ENCODE measurements around the gene MYRIP.

MYRIP gene

GRCh38 chr3:40018369-40018768 is 209.0 kb downstream of the MYRIP start:
- no peak for TF ChIP-seq SIN3A (IDR thresholded peaks at IDR 0.05; ENCODE audit: borderline replicate concordance, insufficient read depth, low read length)
- no peak for TF ChIP-seq FOXP2 (optimal IDR thresholded peaks at IDR 0.05; ENCODE audit: borderline replicate concordance, extremely low read depth, extremely low read length, insufficient read depth)
- no peak for TF ChIP-seq POLR2AphosphoS5 (IDR thresholded peaks at IDR 0.05; ENCODE audit: low read depth, low read length)
- TF ChIP-seq TAF1 (IDR thresholded peaks at IDR 0.05; ENCODE audit: borderline replicate concordance, insufficient read depth, low read length) = no peak
- TF ChIP-seq, protein P1, sequence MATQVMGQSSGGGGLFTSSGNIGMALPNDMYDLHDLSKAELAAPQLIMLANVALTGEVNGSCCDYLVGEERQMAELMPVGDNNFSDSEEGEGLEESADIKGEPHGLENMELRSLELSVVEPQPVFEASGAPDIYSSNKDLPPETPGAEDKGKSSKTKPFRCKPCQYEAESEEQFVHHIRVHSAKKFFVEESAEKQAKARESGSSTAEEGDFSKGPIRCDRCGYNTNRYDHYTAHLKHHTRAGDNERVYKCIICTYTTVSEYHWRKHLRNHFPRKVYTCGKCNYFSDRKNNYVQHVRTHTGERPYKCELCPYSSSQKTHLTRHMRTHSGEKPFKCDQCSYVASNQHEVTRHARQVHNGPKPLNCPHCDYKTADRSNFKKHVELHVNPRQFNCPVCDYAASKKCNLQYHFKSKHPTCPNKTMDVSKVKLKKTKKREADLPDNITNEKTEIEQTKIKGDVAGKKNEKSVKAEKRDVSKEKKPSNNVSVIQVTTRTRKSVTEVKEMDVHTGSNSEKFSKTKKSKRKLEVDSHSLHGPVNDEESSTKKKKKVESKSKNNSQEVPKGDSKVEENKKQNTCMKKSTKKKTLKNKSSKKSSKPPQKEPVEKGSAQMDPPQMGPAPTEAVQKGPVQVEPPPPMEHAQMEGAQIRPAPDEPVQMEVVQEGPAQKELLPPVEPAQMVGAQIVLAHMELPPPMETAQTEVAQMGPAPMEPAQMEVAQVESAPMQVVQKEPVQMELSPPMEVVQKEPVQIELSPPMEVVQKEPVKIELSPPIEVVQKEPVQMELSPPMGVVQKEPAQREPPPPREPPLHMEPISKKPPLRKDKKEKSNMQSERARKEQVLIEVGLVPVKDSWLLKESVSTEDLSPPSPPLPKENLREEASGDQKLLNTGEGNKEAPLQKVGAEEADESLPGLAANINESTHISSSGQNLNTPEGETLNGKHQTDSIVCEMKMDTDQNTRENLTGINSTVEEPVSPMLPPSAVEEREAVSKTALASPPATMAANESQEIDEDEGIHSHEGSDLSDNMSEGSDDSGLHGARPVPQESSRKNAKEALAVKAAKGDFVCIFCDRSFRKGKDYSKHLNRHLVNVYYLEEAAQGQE (IDR thresholded peaks at IDR 0.05; ENCODE audit: insufficient read depth in 1 of 2, low read depth in 2 of 2, low read length in 2 of 2) = no peak

DNA sequence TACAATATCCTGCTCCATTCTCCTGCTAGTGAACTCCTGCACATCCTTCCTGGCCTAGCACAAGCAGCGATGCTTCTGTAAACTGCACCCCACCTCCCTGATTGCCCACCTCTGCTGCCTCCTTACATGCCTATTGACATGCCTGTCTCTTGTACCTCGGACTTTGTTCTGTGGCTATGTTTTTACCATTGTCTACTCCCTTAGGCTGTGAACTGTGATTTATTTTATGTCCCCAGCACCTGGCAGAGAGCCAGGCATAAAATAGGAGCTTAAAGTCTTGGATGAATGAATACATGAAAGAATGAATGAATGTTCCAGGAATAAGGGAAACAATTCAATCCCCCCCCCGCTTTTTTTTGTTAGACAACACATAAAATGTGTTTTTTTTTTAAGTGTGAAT is 210.0 kb downstream of the MYRIP start:
- TF ChIP-seq SIN3A (IDR thresholded peaks at IDR 0.05; ENCODE audit: borderline replicate concordance, insufficient read depth, low read length) (no peak), TAF1 (IDR thresholded peaks at IDR 0.05; ENCODE audit: borderline replicate concordance, insufficient read depth, low read length) (no peak), POLR2AphosphoS5 (IDR thresholded peaks at IDR 0.05; ENCODE audit: low read depth, low read length) (no peak), FOXP2 (optimal IDR thresholded peaks at IDR 0.05; ENCODE audit: borderline replicate concordance, extremely low read depth, extremely low read length, insufficient read depth) (no peak)
- TF ChIP-seq, protein P1 (IDR thresholded peaks at IDR 0.05; ENCODE audit: insufficient read depth in 1 of 2, low read depth in 2 of 2, low read length in 2 of 2) = no peak

- TF ChIP-seq TAF1 (IDR thresholded peaks at IDR 0.05; ENCODE audit: borderline replicate concordance, insufficient read depth, low read length) = no peak
- TF ChIP-seq POLR2AphosphoS5 (IDR thresholded peaks at IDR 0.05; ENCODE audit: low read depth, low read length) = no peak
- TF ChIP-seq, protein P1 (IDR thresholded peaks at IDR 0.05; ENCODE audit: insufficient read depth in 1 of 2, low read depth in 2 of 2, low read length in 2 of 2) = no peak
- no peak for TF ChIP-seq FOXP2 (optimal IDR thresholded peaks at IDR 0.05; ENCODE audit: borderline replicate concordance, extremely low read depth, extremely low read length, insufficient read depth)
- TF ChIP-seq SIN3A (IDR thresholded peaks at IDR 0.05; ENCODE audit: borderline replicate concordance, insufficient read depth, low read length) = no peak
Observed at GRCh38 chr3:40020689-40021088, 211.3 kb downstream of the MYRIP start.

DNA sequence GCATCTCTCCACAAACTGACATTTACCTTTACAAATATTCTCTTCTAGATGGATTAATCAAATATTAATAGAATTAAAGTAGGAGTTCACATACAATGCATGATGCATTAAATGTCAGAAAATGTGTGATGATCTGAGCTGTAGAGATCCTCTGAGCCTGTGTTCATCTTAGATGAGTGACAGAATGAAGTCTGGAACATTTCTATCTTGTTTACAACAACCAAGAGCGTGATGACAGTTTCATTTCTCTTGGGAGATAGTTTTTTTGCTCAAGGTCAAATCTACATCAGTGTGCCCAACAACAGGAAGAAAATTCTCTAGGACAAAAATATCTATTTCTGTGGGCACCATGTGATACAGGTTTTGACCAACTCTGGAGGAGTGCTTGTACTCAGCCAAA is 211.9 kb downstream of the MYRIP start:
- TF ChIP-seq TAF1 (IDR thresholded peaks at IDR 0.05; ENCODE audit: borderline replicate concordance, insufficient read depth, low read length) = no peak
- TF ChIP-seq, protein P1 (IDR thresholded peaks at IDR 0.05; ENCODE audit: insufficient read depth in 1 of 2, low read depth in 2 of 2, low read length in 2 of 2) = no peak
- TF ChIP-seq FOXP2 (optimal IDR thresholded peaks at IDR 0.05; ENCODE audit: borderline replicate concordance, extremely low read depth, extremely low read length, insufficient read depth) = no peak
- no peak for TF ChIP-seq SIN3A (IDR thresholded peaks at IDR 0.05; ENCODE audit: borderline replicate concordance, insufficient read depth, low read length)
- TF ChIP-seq POLR2AphosphoS5 (IDR thresholded peaks at IDR 0.05; ENCODE audit: low read depth, low read length) = no peak

Data from PFSK-1 (cell line).